ENCODE data around the gene RAD51B.

The RAD51B gene

GRCh38 chr14:68349900-68350629, 530.5 kb downstream of the RAD51B start:
- DNase-seq: no peak

GRCh38 chr14:68355415-68355814, 535.8 kb downstream of the RAD51B start:
- DNase-seq: no peak

- DNase-seq: no peak
Observed at GRCh38 chr14:68357777-68358176, 538.2 kb downstream of the RAD51B start.

GRCh38 chr14:68358500-68358899, 538.9 kb downstream of the RAD51B start:
- DNase-seq: no peak

GRCh38 chr14:68359022-68359836, 539.6 kb downstream of the RAD51B start:
- no peak for DNase-seq

GRCh38 chr14:68359837-68360552, 540.4 kb downstream of the RAD51B start:
- DNase-seq: no peak

- no peak for DNase-seq
Observed at GRCh38 chr14:68361231-68361630, 541.7 kb downstream of the RAD51B start.

GRCh38 chr14:68362846-68363245, 543.3 kb downstream of the RAD51B start:
- DNase-seq: no peak

- no peak for DNase-seq
Observed at GRCh38 chr14:68363466-68363842, 543.9 kb downstream of the RAD51B start.

- DNase-seq: no peak
Observed at GRCh38 chr14:68363843-68364767, 544.5 kb downstream of the RAD51B start.

- no peak for DNase-seq
Observed at GRCh38 chr14:68364792-68365192, 545.2 kb downstream of the RAD51B start.

- no peak for DNase-seq
Observed at GRCh38 chr14:68365228-68365627, 545.6 kb downstream of the RAD51B start.

- no peak for DNase-seq
Observed at GRCh38 chr14:68366656-68367055, 547.1 kb downstream of the RAD51B start.

GRCh38 chr14:68367536-68367935, 548.0 kb downstream of the RAD51B start:
- no peak for DNase-seq

GRCh38 chr14:68368850-68369249, 549.3 kb downstream of the RAD51B start:
- DNase-seq: no peak

- no peak for DNase-seq
Observed at GRCh38 chr14:68369281-68370056, 549.9 kb downstream of the RAD51B start.

- DNase-seq: no peak
Observed at GRCh38 chr14:68370057-68370360, 550.4 kb downstream of the RAD51B start.

- no peak for DNase-seq
Observed at GRCh38 chr14:68372368-68372767, 552.8 kb downstream of the RAD51B start.

GRCh38 chr14:68373124-68373646, 553.6 kb downstream of the RAD51B start:
- no peak for DNase-seq

- no peak for DNase-seq
Observed at GRCh38 chr14:68373847-68374444, 554.4 kb downstream of the RAD51B start.

- no peak for DNase-seq
Observed at GRCh38 chr14:68374682-68375081, 555.1 kb downstream of the RAD51B start.
